ENCODE data around the gene CDX1.
A peak's percentile ranks its signal among the peaks of the same experiment; 100 is the strongest.

CDX1 gene

DNA sequence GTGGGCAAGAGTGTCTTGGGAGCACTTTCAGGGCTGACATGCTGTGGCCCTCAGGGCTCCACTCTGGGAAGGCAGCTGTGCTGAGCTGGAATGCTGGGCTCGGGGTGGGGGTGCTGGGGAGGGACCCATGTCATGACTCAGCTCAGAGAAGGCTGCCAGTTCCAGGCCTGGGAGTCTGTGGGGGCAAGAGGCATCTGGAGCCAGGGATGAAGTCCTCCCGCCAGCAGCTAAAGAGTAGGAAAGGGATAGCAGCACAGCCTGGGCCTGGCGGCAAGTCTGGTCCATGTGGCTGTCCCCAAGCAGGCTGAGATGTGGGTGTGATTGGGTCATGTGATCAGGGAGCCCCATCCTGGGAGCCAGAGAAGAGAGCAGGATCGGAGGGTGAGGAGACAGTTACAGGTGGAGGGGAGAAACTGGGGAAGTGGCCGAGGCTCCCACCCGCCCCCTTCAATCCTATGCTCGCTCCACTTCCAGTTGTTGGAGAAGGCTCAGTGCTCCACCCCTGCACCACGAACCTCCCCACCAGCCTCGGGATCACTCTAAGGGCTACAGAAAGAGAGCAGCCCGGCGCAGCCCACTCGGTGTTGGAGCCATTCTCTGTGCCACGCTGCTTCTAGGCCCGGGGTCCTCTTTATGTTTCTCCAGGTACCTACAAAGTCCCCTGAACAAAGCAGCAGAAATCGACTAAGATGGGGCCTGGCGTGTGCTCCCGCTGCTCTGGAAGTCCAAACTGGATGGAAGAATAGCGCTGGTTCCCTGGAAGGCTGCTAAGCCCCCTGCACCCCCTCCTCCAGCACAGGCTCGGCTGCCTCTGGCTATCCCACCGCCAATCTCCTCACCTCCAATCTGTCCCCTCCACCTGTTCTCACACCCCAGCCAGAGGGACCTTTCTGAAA is 23.0 kb upstream of the CDX1 start:
- Histone ChIP-seq H4K8ac (ENCODE audit: low read length) (peak overlapping the region; percentile 99), H2AK5ac (ENCODE audit: low read length, severe bottlenecking) (peak overlapping the region; percentile 100), H2BK120ac (ENCODE audit: low read depth, low read length) (peak overlapping the region; percentile 96), H3K79me1 (replicated peaks; ENCODE audit: low read length, poor library complexity, severe bottlenecking) (peaks cover 13% of the 10 kb centered on the region), H3K4me3 (ENCODE audit: insufficient read depth in 1 of 2, low read depth in 1 of 2, low read length in 2 of 2) (peak overlapping the region in 1 of 2 experiments; percentile 69), H3K23ac (ENCODE audit: low read length in 2 of 2) (peak overlapping the region in 1 of 2 experiments; percentile 79), H3K4ac (ENCODE audit: low read depth in 1 of 2, low read length in 2 of 2) (peak overlapping the region; percentile 97 to 99), H3K27me3 (ENCODE audit: control insufficient read depth in 1 of 2, insufficient read depth in 1 of 2, low read length in 2 of 2) (no peaks in the 10 kb centered on the region), H2AFZ (ENCODE audit: low read depth, low read length) (no peak overlapping the region), H2BK12ac (ENCODE audit: low read length in 2 of 2) (peak overlapping the region; percentile 98), H4K91ac (ENCODE audit: low read length) (peak overlapping the region; percentile 99), H3K36me3 (ENCODE audit: control insufficient read depth in 1 of 2, insufficient read depth in 2 of 2, low read depth in 1 of 2, low read length in 2 of 2) (peaks cover 20 to 68% of the 10 kb centered on the region in 2 experiments), H3K18ac (ENCODE audit: low read depth in 1 of 2, low read length in 2 of 2) (peak overlapping the region; percentile 96 to 99), H3K9ac (ENCODE audit: low read length) (peak overlapping the region; percentile 82), H2BK15ac (ENCODE audit: low read depth, poor library complexity, severe bottlenecking) (peak overlapping the region; percentile 62), H2BK5ac (ENCODE audit: low read depth, low read length, poor library complexity, severe bottlenecking) (peak overlapping the region; percentile 94), H3K14ac (ENCODE audit: low read length in 2 of 2) (peak overlapping the region in 1 of 2 experiments; percentile 89), H3K27ac (ENCODE audit: low read length, poor library complexity, severe bottlenecking) (peak overlapping the region; percentile 92), H3K9me3 (ENCODE audit: control insufficient read depth, low read length) (no peaks in the 10 kb centered on the region), H3K4me1 (ENCODE audit: control insufficient read depth, insufficient read depth, low read depth, low read length) (peaks cover 77% of the 10 kb centered on the region), H3K4me2 (ENCODE audit: low read length, poor library complexity, severe bottlenecking) (no peak overlapping the region)
- peak; percentile 96 for DNase-seq
- 49% methylated on average over 20 of the region's 20 CpGs for WGBS

DNA sequence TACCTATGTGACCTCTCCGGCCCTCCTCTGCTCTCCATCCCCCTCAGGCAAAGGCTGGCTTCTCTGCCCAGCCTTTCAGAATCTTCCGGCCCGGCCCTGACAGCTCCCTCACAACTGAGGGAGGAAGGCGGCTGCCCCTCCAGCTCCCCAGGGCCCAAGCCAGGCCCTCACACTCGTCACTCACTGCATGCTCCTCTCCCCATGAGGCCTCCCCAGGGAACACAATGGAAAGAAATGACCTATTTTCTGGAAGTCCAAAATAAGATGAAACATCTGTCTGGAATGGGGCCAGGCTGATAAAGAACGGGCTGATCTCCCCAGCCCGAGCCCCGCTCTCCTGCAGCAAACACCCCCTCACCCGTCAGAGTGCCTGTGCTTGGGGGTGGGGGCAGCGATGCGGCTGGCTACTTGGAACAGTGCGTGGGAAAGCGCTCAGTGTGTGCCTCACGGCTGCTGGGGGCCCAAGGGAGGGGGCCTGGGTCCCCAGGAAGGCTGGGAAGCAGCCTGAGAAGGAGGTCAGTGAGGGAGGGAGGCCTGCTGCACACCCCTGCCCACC is 22.3 kb upstream of the CDX1 start:
- peak overlapping the region; percentile 96 for H2BK120ac ChIP-seq (ENCODE audit: low read depth, low read length)
- peaks cover 25 to 71% of the 10 kb centered on the region in 2 experiments for H3K36me3 ChIP-seq (ENCODE audit: control insufficient read depth in 1 of 2, insufficient read depth in 2 of 2, low read depth in 1 of 2, low read length in 2 of 2)
- H2AK5ac ChIP-seq (ENCODE audit: low read length, severe bottlenecking), result peak overlapping the region; percentile 100
- no peaks in the 10 kb centered on the region for H3K9me3 ChIP-seq (ENCODE audit: control insufficient read depth, low read length)
- peak overlapping the region; percentile 99 for H4K91ac ChIP-seq (ENCODE audit: low read length)
- peak overlapping the region in 1 of 2 experiments; percentile 60 for H3K23ac ChIP-seq (ENCODE audit: low read length in 2 of 2)
- peak overlapping the region; percentile 94 for H2BK15ac ChIP-seq (ENCODE audit: low read depth, poor library complexity, severe bottlenecking)
- peak overlapping the region; percentile 94 for H2BK5ac ChIP-seq (ENCODE audit: low read depth, low read length, poor library complexity, severe bottlenecking)
- peak; percentile 81 for DNase-seq
- H3K27me3 ChIP-seq (ENCODE audit: control insufficient read depth in 1 of 2, insufficient read depth in 1 of 2, low read length in 2 of 2), result no peaks in the 10 kb centered on the region
- H2AFZ ChIP-seq (ENCODE audit: low read depth, low read length), result no peak overlapping the region
- peaks cover 15% of the 10 kb centered on the region for H3K79me1 ChIP-seq (replicated peaks; ENCODE audit: low read length, poor library complexity, severe bottlenecking)
- H3K9ac ChIP-seq (ENCODE audit: low read length), result peak overlapping the region; percentile 82
- peak overlapping the region; percentile 9 to 87 for H3K14ac ChIP-seq (ENCODE audit: low read length in 2 of 2)
- H2BK12ac ChIP-seq (ENCODE audit: low read length in 2 of 2), result peak overlapping the region; percentile 98
- H3K4me2 ChIP-seq (ENCODE audit: low read length, poor library complexity, severe bottlenecking), result peak overlapping the region; percentile 45
- peak overlapping the region; percentile 97 to 99 for H3K4ac ChIP-seq (ENCODE audit: low read depth in 1 of 2, low read length in 2 of 2)
- peak overlapping the region; percentile 96 to 99 for H3K18ac ChIP-seq (ENCODE audit: low read depth in 1 of 2, low read length in 2 of 2)
- WGBS, result 8% methylated on average over 7 of the region's 14 CpGs
- H3K4me3 ChIP-seq (ENCODE audit: insufficient read depth in 1 of 2, low read depth in 1 of 2, low read length in 2 of 2), result peak overlapping the region in 1 of 2 experiments; percentile 69
- H3K27ac ChIP-seq (ENCODE audit: low read length, poor library complexity, severe bottlenecking), result peak overlapping the region; percentile 92
- H3K4me1 ChIP-seq (ENCODE audit: control insufficient read depth, insufficient read depth, low read depth, low read length), result peaks cover 76% of the 10 kb centered on the region
- H4K8ac ChIP-seq (ENCODE audit: low read length), result peak overlapping the region; percentile 99

DNA sequence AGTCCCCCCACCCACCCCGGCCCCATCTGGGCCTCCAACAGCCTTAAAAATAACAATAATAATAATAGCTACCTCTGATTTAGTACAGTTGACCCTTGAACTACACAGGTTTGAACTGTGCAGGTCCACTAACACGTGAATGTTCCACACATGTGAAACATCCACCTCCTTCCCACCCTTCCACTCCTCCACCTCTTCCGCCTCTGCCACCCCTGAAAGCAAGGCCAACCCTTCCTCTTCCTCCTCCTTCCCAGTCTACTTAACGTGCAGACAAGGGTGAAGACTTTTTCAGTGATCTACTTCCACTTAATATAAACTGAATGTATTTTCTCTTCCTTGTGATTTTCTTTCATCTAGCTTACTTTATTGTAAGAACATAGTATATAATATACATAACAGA is 21.7 kb upstream of the CDX1 start:
- Histone ChIP-seq H2BK15ac (ENCODE audit: low read depth, poor library complexity, severe bottlenecking) (no peak overlapping the region), H3K9ac (ENCODE audit: low read length) (peak overlapping the region; percentile 82), H2AK5ac (ENCODE audit: low read length, severe bottlenecking) (no peak overlapping the region), H3K79me1 (replicated peaks; ENCODE audit: low read length, poor library complexity, severe bottlenecking) (peaks cover 17% of the 10 kb centered on the region), H3K27me3 (ENCODE audit: control insufficient read depth in 1 of 2, insufficient read depth in 1 of 2, low read length in 2 of 2) (no peaks in the 10 kb centered on the region), H4K8ac (ENCODE audit: low read length) (peak overlapping the region; percentile 99), H3K14ac (ENCODE audit: low read length in 2 of 2) (no peak overlapping the region), H3K27ac (ENCODE audit: low read length, poor library complexity, severe bottlenecking) (peak overlapping the region; percentile 92), H3K4me2 (ENCODE audit: low read length, poor library complexity, severe bottlenecking) (no peak overlapping the region), H3K4ac (ENCODE audit: low read depth in 1 of 2, low read length in 2 of 2) (peak overlapping the region in 1 of 2 experiments; percentile 99), H3K23ac (ENCODE audit: low read length in 2 of 2) (no peak overlapping the region), H3K18ac (ENCODE audit: low read depth in 1 of 2, low read length in 2 of 2) (peak overlapping the region; percentile 96 to 99), H3K9me3 (ENCODE audit: control insufficient read depth, low read length) (no peaks in the 10 kb centered on the region), H4K91ac (ENCODE audit: low read length) (peak overlapping the region; percentile 99), H2AFZ (ENCODE audit: low read depth, low read length) (no peak overlapping the region), H2BK12ac (ENCODE audit: low read length in 2 of 2) (peak overlapping the region; percentile 2 to 85), H2BK5ac (ENCODE audit: low read depth, low read length, poor library complexity, severe bottlenecking) (no peak overlapping the region), H2BK120ac (ENCODE audit: low read depth, low read length) (peak overlapping the region; percentile 96), H3K36me3 (ENCODE audit: control insufficient read depth in 1 of 2, insufficient read depth in 2 of 2, low read depth in 1 of 2, low read length in 2 of 2) (peaks cover 30 to 74% of the 10 kb centered on the region in 2 experiments), H3K4me3 (ENCODE audit: insufficient read depth in 1 of 2, low read depth in 1 of 2, low read length in 2 of 2) (peak overlapping the region in 1 of 2 experiments; percentile 69), H3K4me1 (ENCODE audit: control insufficient read depth, insufficient read depth, low read depth, low read length) (peaks cover 75% of the 10 kb centered on the region)
- DNase-seq, result no peak
- 31% methylated on average over 3 of the region's 4 CpGs for WGBS

DNA sequence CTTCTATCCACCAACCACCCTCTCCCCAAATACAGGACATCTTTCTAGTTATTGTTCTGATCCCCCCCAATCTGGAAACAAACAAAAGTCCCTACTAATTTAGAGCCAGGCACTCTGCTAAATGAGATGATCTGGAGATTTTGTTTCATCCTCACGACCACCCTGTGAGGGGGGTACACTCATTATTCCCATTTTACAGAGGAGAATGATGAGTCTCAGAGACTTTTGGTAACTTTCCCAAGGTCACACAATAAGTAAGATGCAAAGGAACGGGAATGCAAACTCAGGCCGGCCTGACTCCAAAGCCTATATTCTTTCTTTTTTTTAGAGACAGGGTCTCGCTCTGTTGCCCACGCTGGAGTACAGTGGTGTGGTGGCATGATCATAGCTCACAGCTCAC is 20.3 kb upstream of the CDX1 start:
- DNase-seq, result no peak
- no peak overlapping the region for H4K91ac ChIP-seq (ENCODE audit: low read length)
- H3K23ac ChIP-seq (ENCODE audit: low read length in 2 of 2), result no peak overlapping the region
- no peak overlapping the region for H2BK12ac ChIP-seq (ENCODE audit: low read length in 2 of 2)
- H3K27ac ChIP-seq (ENCODE audit: low read length, poor library complexity, severe bottlenecking), result no peak overlapping the region
- peak overlapping the region in 1 of 2 experiments; percentile 70 for H3K4me3 ChIP-seq (ENCODE audit: insufficient read depth in 1 of 2, low read depth in 1 of 2, low read length in 2 of 2)
- peak overlapping the region; percentile 82 for H3K9ac ChIP-seq (ENCODE audit: low read length)
- H3K4me2 ChIP-seq (ENCODE audit: low read length, poor library complexity, severe bottlenecking), result no peak overlapping the region
- no peak overlapping the region for H2BK15ac ChIP-seq (ENCODE audit: low read depth, poor library complexity, severe bottlenecking)
- H3K4me1 ChIP-seq (ENCODE audit: control insufficient read depth, insufficient read depth, low read depth, low read length), result peaks cover 68% of the 10 kb centered on the region
- peaks cover 41 to 72% of the 10 kb centered on the region in 2 experiments for H3K36me3 ChIP-seq (ENCODE audit: control insufficient read depth in 1 of 2, insufficient read depth in 2 of 2, low read depth in 1 of 2, low read length in 2 of 2)
- 98% methylated on average over 3 of the region's 5 CpGs for WGBS
- H3K4ac ChIP-seq (ENCODE audit: low read depth in 1 of 2, low read length in 2 of 2), result no peak overlapping the region
- peak overlapping the region in 1 of 2 experiments; percentile 35 for H3K18ac ChIP-seq (ENCODE audit: low read depth in 1 of 2, low read length in 2 of 2)
- H2AFZ ChIP-seq (ENCODE audit: low read depth, low read length), result no peak overlapping the region
- H3K79me1 ChIP-seq (replicated peaks; ENCODE audit: low read length, poor library complexity, severe bottlenecking), result peaks cover 21% of the 10 kb centered on the region
- peak overlapping the region; percentile 91 for H2AK5ac ChIP-seq (ENCODE audit: low read length, severe bottlenecking)
- no peak overlapping the region for H2BK5ac ChIP-seq (ENCODE audit: low read depth, low read length, poor library complexity, severe bottlenecking)
- H3K14ac ChIP-seq (ENCODE audit: low read length in 2 of 2), result no peak overlapping the region
- H3K27me3 ChIP-seq (ENCODE audit: control insufficient read depth in 1 of 2, insufficient read depth in 1 of 2, low read length in 2 of 2), result no peaks in the 10 kb centered on the region
- H2BK120ac ChIP-seq (ENCODE audit: low read depth, low read length), result no peak overlapping the region
- no peak overlapping the region for H4K8ac ChIP-seq (ENCODE audit: low read length)
- no peaks in the 10 kb centered on the region for H3K9me3 ChIP-seq (ENCODE audit: control insufficient read depth, low read length)
